Measurements from ENCODE around the gene CAPZB. TPM values are rescaled to one million over a fixed set of nuclear protein-coding genes. Genes with fewer than 3 reads are reported as not detected.

CAPZB gene
- total RNA-seq, 3 donors from 2014 or later (not counting 1 experiment from before 2014, with no cell fraction given): 369 to 393 (median 375) TPM

DNA sequence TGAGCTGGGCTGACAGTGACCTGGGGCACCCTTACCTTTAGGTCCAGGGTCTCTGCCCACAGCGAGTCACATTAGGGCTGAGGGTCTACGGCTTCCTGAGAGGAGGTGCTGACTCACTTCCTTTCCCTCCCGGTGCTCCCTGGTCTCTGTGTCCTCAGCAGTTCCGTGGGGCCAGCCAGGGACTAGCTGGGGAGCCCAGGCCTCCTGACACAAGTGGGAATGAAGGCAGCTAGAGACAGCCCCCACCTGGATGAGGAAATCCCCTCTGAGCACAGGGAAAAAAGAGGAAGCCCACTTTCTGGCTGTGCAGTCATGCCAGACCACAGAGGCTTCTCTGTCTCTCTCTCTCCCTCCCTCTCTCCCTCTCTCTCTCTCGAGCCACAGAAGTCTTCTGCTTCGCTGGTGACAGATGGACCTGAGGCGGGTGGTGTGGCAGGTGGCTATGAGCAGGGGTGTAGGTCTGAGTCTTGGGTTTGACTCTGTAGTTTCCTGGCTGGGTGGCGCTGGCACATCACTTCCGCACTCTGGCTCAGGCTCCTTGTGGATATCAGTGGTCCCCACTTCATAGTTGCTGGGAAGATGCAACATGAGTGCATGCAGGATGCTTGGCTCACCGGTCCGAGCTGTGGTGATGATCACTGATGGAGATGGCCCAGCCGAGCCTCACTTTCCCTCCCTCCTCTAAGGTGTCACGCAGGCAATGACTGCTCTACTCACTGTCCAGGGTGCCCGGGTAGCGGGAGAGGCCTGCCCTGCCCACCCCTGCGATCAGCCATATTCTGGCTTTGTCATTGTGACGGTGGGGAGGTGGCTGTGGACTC, 169.8 kb downstream of the CAPZB start:
- Mint-ChIP-seq H3K27ac (peak overlapping the region in 1 of 2 donors; percentile 35), H3K9me3 (no peaks in the 10 kb centered on the region), H3K4me3 (no peak overlapping the region), H3K27me3 (ENCODE audit: low read depth in 2 of 2) (no peaks in the 10 kb centered on the region), H3K4me1 (peaks cover 23 to 36% of the 10 kb centered on the region in 2 donors), H3K36me3 (no peaks in the 10 kb centered on the region)
- TF ChIP-seq, protein P1, sequence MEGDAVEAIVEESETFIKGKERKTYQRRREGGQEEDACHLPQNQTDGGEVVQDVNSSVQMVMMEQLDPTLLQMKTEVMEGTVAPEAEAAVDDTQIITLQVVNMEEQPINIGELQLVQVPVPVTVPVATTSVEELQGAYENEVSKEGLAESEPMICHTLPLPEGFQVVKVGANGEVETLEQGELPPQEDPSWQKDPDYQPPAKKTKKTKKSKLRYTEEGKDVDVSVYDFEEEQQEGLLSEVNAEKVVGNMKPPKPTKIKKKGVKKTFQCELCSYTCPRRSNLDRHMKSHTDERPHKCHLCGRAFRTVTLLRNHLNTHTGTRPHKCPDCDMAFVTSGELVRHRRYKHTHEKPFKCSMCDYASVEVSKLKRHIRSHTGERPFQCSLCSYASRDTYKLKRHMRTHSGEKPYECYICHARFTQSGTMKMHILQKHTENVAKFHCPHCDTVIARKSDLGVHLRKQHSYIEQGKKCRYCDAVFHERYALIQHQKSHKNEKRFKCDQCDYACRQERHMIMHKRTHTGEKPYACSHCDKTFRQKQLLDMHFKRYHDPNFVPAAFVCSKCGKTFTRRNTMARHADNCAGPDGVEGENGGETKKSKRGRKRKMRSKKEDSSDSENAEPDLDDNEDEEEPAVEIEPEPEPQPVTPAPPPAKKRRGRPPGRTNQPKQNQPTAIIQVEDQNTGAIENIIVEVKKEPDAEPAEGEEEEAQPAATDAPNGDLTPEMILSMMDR (IDR thresholded peaks at IDR 0.05): no peak
- Histone ChIP-seq H3K27ac (ENCODE audit: low read length) (peak overlapping the region; percentile 43), H3K27me3 (ENCODE audit: control insufficient read depth, insufficient read depth, low read length) (no peaks in the 10 kb centered on the region), H3K4me1 (ENCODE audit: control insufficient read depth, insufficient read depth, low read length) (peaks cover 50% of the 10 kb centered on the region), H3K9me3 (ENCODE audit: control insufficient read depth, insufficient read depth, low read length) (no peaks in the 10 kb centered on the region), H3K4me3 (ENCODE audit: low read length) (no peak overlapping the region), H3K36me3 (ENCODE audit: control insufficient read depth, insufficient read depth, low read length) (peaks cover 4% of the 10 kb centered on the region)
- DNase-seq: peak in 1 of 2 donors; percentile 6
- ATAC-seq: no peak
- 41% methylated on average over 16 of the region's 17 CpGs for WGBS (ENCODE audit: insufficient coverage)
- intact Hi-C loops (cut with micrococcal nuclease): loop anchor here (10.0 kb wide), 1 partner anchor 169 kb away; the partner anchor contains the start of gene CAPZB

DNA sequence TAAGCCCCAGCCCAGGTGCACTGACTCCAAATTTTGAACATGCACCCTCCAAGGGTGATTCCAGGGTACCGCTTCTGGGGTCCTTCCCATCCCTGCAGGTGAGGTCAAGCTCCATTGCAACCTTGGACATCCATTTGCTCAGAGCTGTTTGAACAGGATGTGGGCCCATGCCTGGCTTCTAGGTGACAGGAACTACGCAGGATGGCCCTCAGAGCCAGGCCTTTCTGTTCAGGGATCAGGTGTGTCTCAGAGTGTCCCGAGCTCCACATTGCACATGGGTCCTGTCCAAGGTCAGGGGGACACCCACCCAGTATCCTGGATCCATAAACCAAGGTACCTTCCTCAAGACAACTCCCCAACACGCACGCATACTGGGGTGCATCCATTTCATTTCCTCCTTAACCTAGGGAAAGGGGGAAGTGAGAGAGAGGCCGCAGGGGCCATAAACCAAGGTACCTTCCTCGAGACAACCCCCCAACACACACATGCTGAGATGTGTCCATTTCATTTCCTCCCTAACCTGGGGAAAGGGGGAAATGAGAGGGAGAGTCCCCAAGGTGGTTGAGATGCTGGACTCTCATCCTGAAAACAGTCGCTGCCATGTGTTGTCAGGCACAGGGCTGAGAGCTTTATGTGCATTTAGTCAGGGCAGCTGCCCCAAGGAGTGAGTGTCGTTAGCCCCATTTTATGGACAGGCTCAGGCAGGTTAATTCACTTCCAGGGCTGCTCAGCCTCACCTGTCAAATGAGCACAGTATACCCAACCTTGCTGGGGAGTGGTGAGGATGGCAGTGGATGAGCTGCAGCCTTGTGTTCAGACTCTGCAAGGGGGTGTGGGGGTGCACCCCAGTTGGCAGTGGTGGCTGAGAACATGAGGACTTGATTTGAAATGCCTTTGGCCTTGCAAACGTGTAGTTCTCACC, 171.1 kb downstream of the CAPZB start:
- intact Hi-C loops (cut with micrococcal nuclease): loop anchor here (2.0 to 10.0 kb wide), 2 partner anchors 63 to 171 kb away; partner anchors contain the start of genes CAPZB, EMC1 and MRTO4
- peak in 1 of 2 donors; percentile 12 for DNase-seq
- no peaks in the 10 kb centered on the region for H3K9me3 Mint-ChIP-seq

DNA sequence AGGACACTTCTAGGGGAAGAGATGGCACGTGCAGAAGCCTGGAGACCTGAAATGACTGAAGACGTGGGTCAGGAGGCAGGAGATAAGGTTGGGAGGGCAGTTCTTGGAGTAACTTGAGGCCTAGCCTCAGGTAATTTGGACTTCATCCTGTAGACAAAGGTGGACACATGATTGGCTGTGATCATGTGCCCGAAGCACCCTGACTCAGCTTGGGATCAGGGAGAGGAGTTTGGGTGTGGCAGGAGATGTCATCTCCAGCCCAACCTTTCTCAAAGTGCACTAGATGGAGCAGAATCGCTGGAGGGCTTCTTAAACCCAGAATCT, 171.7 kb downstream of the CAPZB start:
- no peaks in the 10 kb centered on the region for H3K27me3 ChIP-seq (ENCODE audit: control insufficient read depth, insufficient read depth, low read length)
- intact Hi-C loops (cut with micrococcal nuclease): loop anchor here (2.0 to 10.0 kb wide), 2 partner anchors 63 to 171 kb away; partner anchors contain the start of genes CAPZB, EMC1 and MRTO4
- Mint-ChIP-seq H3K36me3 (no peaks in the 10 kb centered on the region), H3K27ac (peak overlapping the region in 1 of 2 donors; percentile 78), H3K4me3 (peak overlapping the region; percentile 82), H3K4me1 (peaks cover 31 to 43% of the 10 kb centered on the region in 2 donors), H3K27me3 (ENCODE audit: low read depth in 2 of 2) (no peaks in the 10 kb centered on the region), H3K9me3 (no peaks in the 10 kb centered on the region)
- TF ChIP-seq, protein P1 (IDR thresholded peaks at IDR 0.05): no peak
- H3K4me1 ChIP-seq (ENCODE audit: control insufficient read depth, insufficient read depth, low read length): peaks cover 52% of the 10 kb centered on the region
- no peak overlapping the region for H3K27ac ChIP-seq (ENCODE audit: low read length)
- H3K9me3 ChIP-seq (ENCODE audit: control insufficient read depth, insufficient read depth, low read length): no peaks in the 10 kb centered on the region
- ATAC-seq (no peak), DNase-seq (no peak)
- H3K36me3 ChIP-seq (ENCODE audit: control insufficient read depth, insufficient read depth, low read length): peaks cover 4% of the 10 kb centered on the region
- 92% methylated on average over 4 of the region's 4 CpGs for WGBS (ENCODE audit: insufficient coverage)
- no peak overlapping the region for H3K4me3 ChIP-seq (ENCODE audit: low read length)

More for the DNA sequence above, 171.1 kb downstream of the CAPZB start:
- peaks cover 25 to 37% of the 10 kb centered on the region in 2 donors for H3K4me1 Mint-ChIP-seq
- ATAC-seq: no peak
- H3K36me3 Mint-ChIP-seq: no peaks in the 10 kb centered on the region
- 84% methylated on average over 6 of the region's 10 CpGs for WGBS (ENCODE audit: insufficient coverage)
- Histone ChIP-seq H3K9me3 (ENCODE audit: control insufficient read depth, insufficient read depth, low read length) (no peaks in the 10 kb centered on the region), H3K36me3 (ENCODE audit: control insufficient read depth, insufficient read depth, low read length) (peaks cover 4% of the 10 kb centered on the region), H3K4me1 (ENCODE audit: control insufficient read depth, insufficient read depth, low read length) (peaks cover 52% of the 10 kb centered on the region), H3K27me3 (ENCODE audit: control insufficient read depth, insufficient read depth, low read length) (no peaks in the 10 kb centered on the region), H3K4me3 (ENCODE audit: low read length) (no peak overlapping the region), H3K27ac (ENCODE audit: low read length) (no peak overlapping the region)
- TF ChIP-seq, protein P1 (IDR thresholded peaks at IDR 0.05): no peak
- H3K27me3 Mint-ChIP-seq (ENCODE audit: low read depth in 2 of 2): no peaks in the 10 kb centered on the region
- no peak overlapping the region for H3K4me3 Mint-ChIP-seq
- H3K27ac Mint-ChIP-seq: no peak overlapping the region
